GM12891 (cell line): ENCODE results near the gene CRLF2.

Source experiments
- DNase-seq: peaks from one replicate; pipeline ENCODE4 v3.0.0; 2011; ENCODE audit warnings: low spot score; ENCODE audit not compliant: insufficient read length
- FAIRE-seq: peaks from 2 replicates; lab custom pipeline; 2011; peaks lifted over from hg19 to GRCh38; lab: Jason Lieb, UNC
- PAX5 ChIP-seq: IDR thresholded peaks from 2 replicates; pipeline ENCODE4 v1.6.1; 2011; ENCODE audit warnings: low read length, moderate library complexity, mild to moderate bottlenecking; ENCODE audit not compliant: insufficient read depth, severe bottlenecking
- POLR2A ChIP-seq: IDR thresholded peaks from 2 replicates; pipeline ENCODE4 v1.6.1; 2011; ENCODE audit warnings: low read depth, low read length, control low read depth
- POLR2AphosphoS5 ChIP-seq: IDR thresholded peaks from 2 replicates; pipeline ENCODE4 v1.6.1; 2011; ENCODE audit warnings: low read depth, low read length, control low read depth
- POU2F2 ChIP-seq: IDR thresholded peaks from 2 replicates; pipeline ENCODE4 v1.6.1; 2011; ENCODE audit warnings: low read depth, mild to moderate bottlenecking, control low read depth, low read length, moderate library complexity
- SPI1 ChIP-seq: IDR thresholded peaks from 2 replicates; pipeline ENCODE4 v1.6.1; 2011; ENCODE audit warnings: low read depth, low read length, control low read depth
- TAF1 ChIP-seq: IDR thresholded peaks from 2 replicates; pipeline ENCODE4 v1.6.1; 2011; ENCODE audit warnings: low read depth, low read length, control low read depth

CRLF2 gene

GRCh38 chrX:1151378-1152077, 60.9 kb downstream of the CRLF2 start:
- TF ChIP-seq SPI1 (no peak), POLR2AphosphoS5 (no peak), TAF1 (no peak), POLR2A (no peak), PAX5 (no peak), POU2F2 (no peak)
- FAIRE-seq (no peak), DNase-seq (no peak)

GRCh38 chrX:1150569-1151347, 61.7 kb downstream of the CRLF2 start:
- no peak for DNase-seq
- no peak for TF ChIP-seq TAF1
- no peak for FAIRE-seq

- no peak for FAIRE-seq
- DNase-seq: no peak
- no peak for TF ChIP-seq POLR2A
These were observed 64.6 kb downstream of the CRLF2 start for GRCh38 chrX:1147611-1148515.

DNA sequence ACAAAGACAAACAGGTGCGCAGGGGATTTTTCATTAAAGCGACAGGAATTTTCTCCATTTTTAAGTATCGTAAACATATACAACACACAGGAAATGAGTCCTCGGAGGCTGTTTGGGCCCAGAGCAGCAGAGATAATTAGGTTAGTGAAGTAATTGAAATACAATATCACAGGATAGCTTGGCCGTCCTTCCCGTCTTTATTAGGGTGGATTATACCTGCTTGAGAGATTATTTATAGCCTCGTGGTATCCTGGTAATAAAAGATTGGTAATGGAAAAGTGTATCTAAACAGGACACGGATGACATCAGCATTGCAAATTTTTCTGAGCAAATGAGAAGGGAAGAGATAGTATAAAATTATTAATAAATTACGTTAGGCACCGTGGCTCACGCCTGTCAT, 68.2 kb downstream of the CRLF2 start:
- TF ChIP-seq POLR2AphosphoS5 (no peak), PAX5 (no peak), POU2F2 (no peak), TAF1 (no peak), POLR2A (no peak), SPI1 (no peak)
- DNase-seq: no peak
- FAIRE-seq: no peak
